Measurements from ENCODE around the gene NRL. TPM values are rescaled to one million over a fixed set of nuclear protein-coding genes. Genes with fewer than 3 reads are reported as not detected.

NRL gene
- total RNA-seq, 1 experiment from 2014 or later = 1.4 TPM

DNA sequence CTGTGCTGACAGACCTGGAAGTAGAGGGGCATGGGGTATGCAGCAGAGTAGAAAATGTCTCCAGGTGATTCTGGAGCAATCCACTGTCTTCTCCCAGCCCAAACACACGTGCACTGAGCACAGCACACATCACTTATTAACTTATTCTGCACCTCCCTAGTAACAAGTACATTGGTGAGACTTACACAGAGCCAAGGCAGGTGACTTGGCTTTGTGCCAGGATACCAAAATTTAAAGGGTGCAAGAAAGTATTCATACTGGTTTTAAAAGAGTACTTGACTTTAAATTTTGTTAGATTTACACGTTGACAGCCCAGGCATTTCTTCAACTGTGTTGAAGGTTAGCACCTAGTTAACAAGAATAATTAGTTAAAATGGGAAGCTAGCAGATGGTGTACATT lies 74.1 kb downstream of the NRL start:
- Histone ChIP-seq H3K4me3 (ENCODE audit: low read depth in 2 of 2, low read length in 2 of 2) (no peak overlapping the region), H3K36me3 (ENCODE audit: control insufficient read depth, insufficient read depth, low read length) (no peaks in the 10 kb centered on the region), H3K27me3 (ENCODE audit: control insufficient read depth, insufficient read depth, low read length) (no peaks in the 10 kb centered on the region), H3K9me3 (ENCODE audit: control insufficient read depth, insufficient read depth, low read depth, low read length) (no peaks in the 10 kb centered on the region), H3K4me1 (ENCODE audit: control insufficient read depth, insufficient read depth, low read length) (no peaks in the 10 kb centered on the region), H3K27ac (ENCODE audit: low read length) (no peak overlapping the region)
- intact Hi-C loops (cut with micrococcal nuclease; ENCODE audit: unreplicated experiment) (no loop called here), in situ Hi-C loops (cut with HindIII; ENCODE audit: low pct_unique_long_range_greater_than_20kb, low sequenced_read_pairs) (no loop called here)
- ATAC-seq (no peak), DNase-seq (ENCODE audit: low read depth, low spot score) (no peak)
- TF ChIP-seq TCF7L2 (IDR thresholded peaks at IDR 0.05; ENCODE audit: low read depth, low read length) (no peak), SIN3A (IDR thresholded peaks at IDR 0.05; ENCODE audit: borderline replicate concordance, insufficient read depth, low read depth, low read length) (no peak)
- TF ChIP-seq, protein P1, sequence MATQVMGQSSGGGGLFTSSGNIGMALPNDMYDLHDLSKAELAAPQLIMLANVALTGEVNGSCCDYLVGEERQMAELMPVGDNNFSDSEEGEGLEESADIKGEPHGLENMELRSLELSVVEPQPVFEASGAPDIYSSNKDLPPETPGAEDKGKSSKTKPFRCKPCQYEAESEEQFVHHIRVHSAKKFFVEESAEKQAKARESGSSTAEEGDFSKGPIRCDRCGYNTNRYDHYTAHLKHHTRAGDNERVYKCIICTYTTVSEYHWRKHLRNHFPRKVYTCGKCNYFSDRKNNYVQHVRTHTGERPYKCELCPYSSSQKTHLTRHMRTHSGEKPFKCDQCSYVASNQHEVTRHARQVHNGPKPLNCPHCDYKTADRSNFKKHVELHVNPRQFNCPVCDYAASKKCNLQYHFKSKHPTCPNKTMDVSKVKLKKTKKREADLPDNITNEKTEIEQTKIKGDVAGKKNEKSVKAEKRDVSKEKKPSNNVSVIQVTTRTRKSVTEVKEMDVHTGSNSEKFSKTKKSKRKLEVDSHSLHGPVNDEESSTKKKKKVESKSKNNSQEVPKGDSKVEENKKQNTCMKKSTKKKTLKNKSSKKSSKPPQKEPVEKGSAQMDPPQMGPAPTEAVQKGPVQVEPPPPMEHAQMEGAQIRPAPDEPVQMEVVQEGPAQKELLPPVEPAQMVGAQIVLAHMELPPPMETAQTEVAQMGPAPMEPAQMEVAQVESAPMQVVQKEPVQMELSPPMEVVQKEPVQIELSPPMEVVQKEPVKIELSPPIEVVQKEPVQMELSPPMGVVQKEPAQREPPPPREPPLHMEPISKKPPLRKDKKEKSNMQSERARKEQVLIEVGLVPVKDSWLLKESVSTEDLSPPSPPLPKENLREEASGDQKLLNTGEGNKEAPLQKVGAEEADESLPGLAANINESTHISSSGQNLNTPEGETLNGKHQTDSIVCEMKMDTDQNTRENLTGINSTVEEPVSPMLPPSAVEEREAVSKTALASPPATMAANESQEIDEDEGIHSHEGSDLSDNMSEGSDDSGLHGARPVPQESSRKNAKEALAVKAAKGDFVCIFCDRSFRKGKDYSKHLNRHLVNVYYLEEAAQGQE (IDR thresholded peaks at IDR 0.05; ENCODE audit: insufficient read depth in 1 of 2, low read depth in 2 of 2, low read length in 1 of 2) = no peak
- ChIA-PET POLR2A (no interaction called here), CTCF (no interaction called here)
- no TSS peak for BruUV-seq (replicated peaks)

DNA sequence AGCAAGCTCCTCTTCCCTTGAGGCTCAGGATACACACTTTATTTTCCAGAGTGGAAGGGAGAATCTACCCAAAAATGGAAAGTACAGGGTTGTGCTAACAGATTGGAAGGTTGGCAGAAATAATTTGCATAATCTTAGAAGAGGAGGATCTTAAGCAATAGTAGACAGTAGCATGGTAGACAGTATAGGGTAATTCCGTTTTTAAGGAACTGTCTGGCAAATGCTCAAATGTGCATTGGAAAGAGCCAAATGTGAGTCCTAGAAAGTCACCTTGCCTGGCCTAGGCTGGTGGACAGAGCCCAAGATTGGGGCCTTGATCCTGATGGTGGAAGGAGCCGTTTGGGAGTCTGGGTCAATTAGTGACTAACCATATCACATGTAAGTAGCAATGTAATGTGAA lies 76.1 kb downstream of the NRL start:
- CTCF ChIA-PET = interaction anchor here (0.7 kb wide), 1 partner anchor 82 kb away, joined by 5 read pairs; no protein-coding TSS in a partner anchor
- BruUV-seq (replicated peaks) = no TSS peak
- intact Hi-C loops (cut with micrococcal nuclease; ENCODE audit: unreplicated experiment) = no loop called here

More for the DNA sequence above, 76.1 kb downstream of the NRL start:
- Histone ChIP-seq H3K27me3 (ENCODE audit: control insufficient read depth, insufficient read depth, low read length) (no peaks in the 10 kb centered on the region), H3K9me3 (ENCODE audit: control insufficient read depth, insufficient read depth, low read depth, low read length) (no peaks in the 10 kb centered on the region), H3K36me3 (ENCODE audit: control insufficient read depth, insufficient read depth, low read length) (no peaks in the 10 kb centered on the region), H3K4me3 (ENCODE audit: low read depth in 2 of 2, low read length in 2 of 2) (no peak overlapping the region), H3K27ac (ENCODE audit: low read length) (no peak overlapping the region), H3K4me1 (ENCODE audit: control insufficient read depth, insufficient read depth, low read length) (no peaks in the 10 kb centered on the region)
- in situ Hi-C loops (cut with HindIII; ENCODE audit: low pct_unique_long_range_greater_than_20kb, low sequenced_read_pairs) = no loop called here
- POLR2A ChIA-PET = no interaction called here
- no peak for ATAC-seq
- DNase-seq (ENCODE audit: low read depth, low spot score) = no peak
- TF ChIP-seq POLR2AphosphoS5 (IDR thresholded peaks at IDR 0.05; ENCODE audit: low read depth, low read length) (no peak), TCF7L2 (IDR thresholded peaks at IDR 0.05; ENCODE audit: low read depth, low read length) (no peak), SIN3A (IDR thresholded peaks at IDR 0.05; ENCODE audit: borderline replicate concordance, insufficient read depth, low read depth, low read length) (no peak)
- TF ChIP-seq, protein P1 (IDR thresholded peaks at IDR 0.05; ENCODE audit: insufficient read depth in 1 of 2, low read depth in 2 of 2, low read length in 1 of 2) = no peak
- TF ChIP-seq, protein P2, sequence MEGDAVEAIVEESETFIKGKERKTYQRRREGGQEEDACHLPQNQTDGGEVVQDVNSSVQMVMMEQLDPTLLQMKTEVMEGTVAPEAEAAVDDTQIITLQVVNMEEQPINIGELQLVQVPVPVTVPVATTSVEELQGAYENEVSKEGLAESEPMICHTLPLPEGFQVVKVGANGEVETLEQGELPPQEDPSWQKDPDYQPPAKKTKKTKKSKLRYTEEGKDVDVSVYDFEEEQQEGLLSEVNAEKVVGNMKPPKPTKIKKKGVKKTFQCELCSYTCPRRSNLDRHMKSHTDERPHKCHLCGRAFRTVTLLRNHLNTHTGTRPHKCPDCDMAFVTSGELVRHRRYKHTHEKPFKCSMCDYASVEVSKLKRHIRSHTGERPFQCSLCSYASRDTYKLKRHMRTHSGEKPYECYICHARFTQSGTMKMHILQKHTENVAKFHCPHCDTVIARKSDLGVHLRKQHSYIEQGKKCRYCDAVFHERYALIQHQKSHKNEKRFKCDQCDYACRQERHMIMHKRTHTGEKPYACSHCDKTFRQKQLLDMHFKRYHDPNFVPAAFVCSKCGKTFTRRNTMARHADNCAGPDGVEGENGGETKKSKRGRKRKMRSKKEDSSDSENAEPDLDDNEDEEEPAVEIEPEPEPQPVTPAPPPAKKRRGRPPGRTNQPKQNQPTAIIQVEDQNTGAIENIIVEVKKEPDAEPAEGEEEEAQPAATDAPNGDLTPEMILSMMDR (IDR thresholded peaks at IDR 0.05) = no peak
